H1 (cell line): Measurements from ENCODE around the gene SLC25A48. TPM values are rescaled to one million over a fixed set of nuclear protein-coding genes. Genes with fewer than 3 reads are reported as not detected.

Source experiments
- JUN ChIP-seq: IDR thresholded peaks from 2 replicates; pipeline ENCODE4 v1.6.1; 2011; ENCODE audit warnings: low read depth, mild to moderate bottlenecking, improper control_type of control experiment, low read length
- SIN3A ChIP-seq, 2 experiments: IDR thresholded peaks in 1 of 2; conservative IDR thresholded peaks in 1 of 2; 2 replicates each; pipeline ENCODE4 v1.6.1; 2011 to 2012; ENCODE audit warnings: low read length in 2 of 2, improper control_type of control experiment in 1 of 2, low read depth in 1 of 2, mild to moderate bottlenecking in 1 of 2
- polyA plus RNA-seq, 7 experiments: library from polyadenylated mRNA; depleted of rRNA in 3 of 7; stranded (reverse) in 5 of 7; unstranded in 2 of 7; fragments of >200 nt in 5 of 7; fragments of 200-250 nt in 2 of 7; gene quantifications; 1 replicate in 5 of 7; 2 replicates in 1 of 7; 4 replicates in 1 of 7; pipeline versions ENCODE4 v1.2.1 to v1.2.3, GENCODE V29; 2011 to 2013; ENCODE audit warnings: missing spikeins in 2 of 7, mixed read lengths in 2 of 7
- total RNA-seq: library from RNA; stranded (reverse); fragmentation: NEBNext Ultra II Directional; extraction: Animal tissue kit (Norgen Biotek cat#: 25700); gene quantifications from 2 replicates; pipeline ENCODE4 v1.2.1, GENCODE V29; 2021

Gene SLC25A48
- total and polyA plus RNA-seq, 2 of the 8 experiments (the other 6 are each of a cell fraction or from before 2014, with no cell fraction given): 1.3 to 1.8 TPM

GRCh38 chr5:135930029-135930948 lies 95.8 kb downstream of the SLC25A48 start (continued):
- 0 out of 4 replicates have a peak, but pooled peaks of 1 of the 2 experiments have one; percentile 7 for TF ChIP-seq SIN3A (conservative IDR thresholded peaks at IDR 0.05 in 1 of 2, IDR thresholded peaks at IDR 0.05 in 1 of 2; ENCODE audit: low read depth in 1 of 2, low read length in 2 of 2)
- TF ChIP-seq JUN: no peak
